Stimulated activated memory B cell treated with anti-CD40 and anti-IgM and Interleukin-4, amounts not matched to agents 10 μg/mL and 1 μg/mL and 100 μg/mL, for 72 hours (primary cell): Measurements from ENCODE around the gene GPX7.

ENCODE experiments used
- ATAC-seq: fragments of 150-1000 bp; cut with Tn5 transposase; 2 replicates; pipeline ENCODE4 v1.10.0; 2021
- H3K27ac Mint-ChIP-seq: one replicate; pipeline ENCODE4 v1.8.0; 2022; ENCODE audit warnings: mild to moderate bottlenecking, mixed read lengths
- H3K27me3 Mint-ChIP-seq: one replicate; pipeline ENCODE4 v1.8.0; 2022; ENCODE audit warnings: mixed read lengths
- H3K36me3 Mint-ChIP-seq: one replicate; pipeline ENCODE4 v1.8.0; 2022; ENCODE audit warnings: mixed read lengths
- H3K4me1 Mint-ChIP-seq: one replicate; pipeline ENCODE4 v1.8.0; 2022; ENCODE audit warnings: mixed read lengths
- H3K4me3 Mint-ChIP-seq: one replicate; pipeline ENCODE4 v1.8.0; 2022; ENCODE audit warnings: mild to moderate bottlenecking, moderate library complexity, mixed read lengths
- H3K9me3 Mint-ChIP-seq: one replicate; pipeline ENCODE4 v1.8.0; 2022; ENCODE audit warnings: mixed read lengths

Gene GPX7

DNA sequence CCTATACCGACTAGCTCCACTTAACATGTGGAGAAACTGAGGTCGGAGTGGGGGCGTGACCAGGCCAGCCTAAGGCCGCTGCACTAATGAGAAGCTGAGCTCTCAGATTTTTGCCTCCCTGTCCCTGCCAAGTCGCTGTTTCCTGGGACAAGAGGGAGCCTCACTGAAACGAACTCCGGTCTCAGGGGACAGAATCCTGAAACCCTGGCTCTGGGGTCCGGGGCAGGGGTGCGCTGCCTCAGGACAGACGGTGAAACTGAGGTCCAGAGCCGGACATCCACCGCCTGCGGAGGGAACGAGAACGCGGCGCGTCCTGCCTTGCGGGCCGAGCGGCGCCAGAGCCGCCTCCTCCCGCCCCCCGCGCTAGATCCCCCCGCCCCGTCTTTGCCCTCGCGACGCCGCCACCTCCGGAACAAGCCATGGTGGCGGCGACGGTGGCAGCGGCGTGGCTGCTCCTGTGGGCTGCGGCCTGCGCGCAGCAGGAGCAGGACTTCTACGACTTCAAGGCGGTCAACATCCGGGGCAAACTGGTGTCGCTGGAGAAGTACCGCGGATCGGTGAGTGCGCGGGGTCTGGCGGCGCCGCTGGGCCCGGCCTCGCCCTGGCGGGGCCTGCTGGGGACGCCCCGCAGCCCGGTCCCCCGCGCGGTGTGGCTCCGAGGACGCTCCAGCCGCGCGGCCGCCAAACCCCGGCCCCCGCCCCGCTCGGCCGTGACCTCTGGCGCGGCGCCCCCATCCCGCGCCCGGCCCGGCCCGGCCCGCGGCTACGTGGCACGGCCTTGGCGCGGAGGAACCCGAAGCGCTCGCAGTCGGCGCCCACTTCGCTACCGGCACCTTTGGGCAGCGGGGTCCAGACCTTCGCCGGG is at the start of gene GPX7:
Gene GPX7 (plus strand): TSS at position 381 of the 865 bp plus-strand sequence. CDS start 39 bp downstream, at position 420.
- peaks cover 63% of the 10 kb centered on the region for H3K4me1 Mint-ChIP-seq
- ATAC-seq, result peak; percentile 68
- H3K27me3 Mint-ChIP-seq, result no peaks in the 10 kb centered on the region
- H3K36me3 Mint-ChIP-seq, result peaks cover 14% of the 10 kb centered on the region
- H3K9me3 Mint-ChIP-seq, result no peaks in the 10 kb centered on the region
- H3K4me3 Mint-ChIP-seq, result peak within 1 kb of the TSS; percentile 83
- H3K27ac Mint-ChIP-seq, result peak within 1 kb of the TSS; percentile 90

DNA sequence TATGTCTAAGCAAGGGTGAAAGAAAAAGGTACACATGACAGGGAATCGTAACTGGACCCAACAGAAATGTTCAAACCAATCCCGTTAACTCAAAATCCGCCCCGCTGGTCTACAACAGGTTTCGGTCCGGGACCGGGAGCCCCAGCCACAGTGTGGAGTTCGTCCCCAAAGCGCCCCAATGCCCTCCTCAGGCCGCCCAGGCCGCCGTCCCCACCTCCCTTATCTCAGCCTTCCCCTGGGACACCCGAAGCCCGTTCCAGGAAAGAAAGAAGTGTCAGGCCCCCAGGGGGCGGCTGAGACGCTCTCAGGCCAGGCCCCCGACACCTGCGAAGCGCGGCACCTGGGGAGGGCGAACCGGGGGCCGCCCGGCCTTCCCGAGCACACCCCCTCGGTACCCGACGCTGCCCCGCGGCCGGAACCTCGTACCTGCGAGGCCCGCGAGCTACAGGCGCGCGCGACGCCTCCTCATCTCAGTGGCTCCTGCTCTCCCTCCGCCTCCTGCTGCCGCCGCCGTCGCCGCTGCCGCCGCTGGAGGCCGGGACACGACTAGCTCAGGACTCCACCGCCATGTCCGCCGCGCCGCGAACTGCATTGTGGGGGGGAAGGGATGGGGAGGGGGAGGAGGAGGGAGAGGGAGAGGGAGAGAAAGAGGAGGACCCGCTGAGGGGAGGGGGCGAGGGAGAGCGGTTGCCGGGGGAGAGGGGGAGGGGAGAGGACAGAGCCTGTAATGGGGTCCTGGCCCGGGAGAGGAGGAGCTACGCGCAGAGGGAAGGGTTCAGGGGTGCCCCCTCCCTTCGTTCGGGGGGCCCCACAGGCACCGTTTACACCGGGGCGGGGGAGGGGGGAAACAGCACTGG is 49.4 kb upstream of the GPX7 start, which contains the start of gene TUT4:
Gene TUT4 (minus strand): TSS at position 588 of the 857 bp plus-strand sequence. CDS start 26,812 bp downstream, outside the sequence.
- Mint-ChIP-seq H3K4me1 (peaks cover 35% of the 10 kb centered on the region), H3K27ac (no peak within 1 kb of the TSS), H3K9me3 (no peaks in the 10 kb centered on the region), H3K4me3 (no peak within 1 kb of the TSS), H3K36me3 (peaks cover 5% of the 10 kb centered on the region), H3K27me3 (no peaks in the 10 kb centered on the region)
- peak; percentile 81 for ATAC-seq

DNA sequence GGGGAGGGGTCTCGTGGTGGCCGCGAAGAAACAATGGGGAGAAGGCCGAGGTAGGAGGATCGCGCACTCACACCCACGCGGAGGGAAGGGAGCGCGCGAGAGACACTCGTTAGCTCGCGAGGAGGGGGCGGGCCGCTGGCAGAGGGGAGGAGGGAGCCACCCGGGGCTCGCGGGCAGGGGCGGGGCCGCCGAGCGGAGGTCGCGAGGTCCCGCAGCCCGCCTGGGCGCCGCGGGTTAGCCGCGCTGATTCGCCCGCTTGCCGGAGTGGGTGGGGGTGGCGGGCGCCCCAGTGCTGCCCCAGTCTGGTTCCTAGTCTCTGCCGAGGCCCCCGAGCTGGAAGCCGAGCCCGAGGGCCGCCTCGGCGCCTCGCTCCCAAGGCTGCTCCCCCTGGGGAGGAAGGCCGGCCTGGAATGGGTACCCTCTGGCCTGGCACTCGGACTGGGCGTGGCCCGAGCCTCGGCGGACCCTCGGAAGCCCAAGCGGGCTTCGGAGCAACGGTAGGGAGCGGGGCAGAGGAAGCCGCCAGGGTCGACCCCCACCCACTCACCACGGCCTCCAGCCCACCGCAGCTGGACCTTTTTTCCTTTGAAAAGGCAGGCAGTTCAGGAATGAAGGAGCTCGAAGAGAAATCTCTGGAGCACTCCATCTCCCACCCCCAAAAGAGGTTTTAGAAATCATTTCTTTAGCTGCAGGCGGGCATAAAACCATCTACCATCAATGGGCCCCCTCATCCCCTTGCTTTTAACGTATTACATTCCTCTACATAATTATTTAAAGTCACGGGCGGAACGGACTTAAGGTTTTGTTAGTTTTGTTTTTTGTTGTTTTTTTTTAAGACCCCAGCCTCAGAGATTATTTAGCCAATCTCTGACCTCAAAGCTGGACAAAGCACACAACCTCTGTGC is 48.6 kb upstream of the GPX7 start:
- H3K4me3 Mint-ChIP-seq, result no peak overlapping the region
- ATAC-seq, result peak; percentile 91
- H3K36me3 Mint-ChIP-seq, result peaks cover 5% of the 10 kb centered on the region
- no peaks in the 10 kb centered on the region for H3K9me3 Mint-ChIP-seq
- peaks cover 32% of the 10 kb centered on the region for H3K4me1 Mint-ChIP-seq
- no peaks in the 10 kb centered on the region for H3K27me3 Mint-ChIP-seq
- no peak overlapping the region for H3K27ac Mint-ChIP-seq

DNA sequence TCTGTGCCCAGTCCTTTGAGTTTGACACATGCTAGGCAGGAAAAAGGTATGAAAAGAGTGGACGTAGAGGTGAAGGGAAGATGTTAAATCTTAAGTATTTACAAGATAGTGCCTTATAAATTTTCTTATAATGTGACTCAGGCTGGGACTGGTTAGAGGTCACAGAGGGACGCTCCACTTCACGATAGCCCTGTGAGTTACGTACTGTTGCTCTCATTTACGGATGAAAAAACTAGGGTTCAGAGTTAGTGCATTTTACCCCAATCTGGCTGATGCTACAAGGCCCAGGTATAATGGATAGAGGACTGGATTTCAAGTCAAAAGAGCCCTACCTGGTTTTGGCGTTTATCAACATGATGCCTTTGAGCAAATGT is 47.9 kb upstream of the GPX7 start:
- no peaks in the 10 kb centered on the region for H3K27me3 Mint-ChIP-seq
- no peak overlapping the region for H3K27ac Mint-ChIP-seq
- no peaks in the 10 kb centered on the region for H3K9me3 Mint-ChIP-seq
- H3K36me3 Mint-ChIP-seq, result peaks cover 3% of the 10 kb centered on the region
- peak overlapping the region; percentile 37 for H3K4me3 Mint-ChIP-seq
- no peak for ATAC-seq
- peaks cover 26% of the 10 kb centered on the region for H3K4me1 Mint-ChIP-seq

DNA sequence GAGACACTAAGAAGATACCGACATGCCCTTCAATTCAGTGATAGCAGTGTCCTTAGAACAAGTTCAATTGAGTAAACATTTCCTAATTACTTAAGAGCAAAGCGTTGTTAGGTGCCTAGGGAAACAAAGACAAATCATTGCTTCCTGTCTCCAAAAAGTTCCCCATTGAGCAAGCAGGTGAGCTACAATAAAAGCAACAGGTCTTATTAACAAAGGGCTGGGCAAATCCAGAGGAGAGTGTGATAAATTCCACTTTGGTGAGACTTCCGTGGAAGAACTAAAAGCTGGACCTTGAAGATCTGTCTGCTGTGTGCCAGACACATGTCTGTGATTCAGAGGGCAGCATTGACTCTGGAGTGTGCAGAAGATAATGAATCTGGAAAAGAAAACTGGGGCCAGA is 47.4 kb upstream of the GPX7 start:
- no peak for ATAC-seq
- H3K27me3 Mint-ChIP-seq, result no peaks in the 10 kb centered on the region
- H3K4me3 Mint-ChIP-seq, result peak overlapping the region; percentile 37
- no peaks in the 10 kb centered on the region for H3K36me3 Mint-ChIP-seq
- H3K27ac Mint-ChIP-seq, result no peak overlapping the region
- peaks cover 22% of the 10 kb centered on the region for H3K4me1 Mint-ChIP-seq
- no peaks in the 10 kb centered on the region for H3K9me3 Mint-ChIP-seq

DNA sequence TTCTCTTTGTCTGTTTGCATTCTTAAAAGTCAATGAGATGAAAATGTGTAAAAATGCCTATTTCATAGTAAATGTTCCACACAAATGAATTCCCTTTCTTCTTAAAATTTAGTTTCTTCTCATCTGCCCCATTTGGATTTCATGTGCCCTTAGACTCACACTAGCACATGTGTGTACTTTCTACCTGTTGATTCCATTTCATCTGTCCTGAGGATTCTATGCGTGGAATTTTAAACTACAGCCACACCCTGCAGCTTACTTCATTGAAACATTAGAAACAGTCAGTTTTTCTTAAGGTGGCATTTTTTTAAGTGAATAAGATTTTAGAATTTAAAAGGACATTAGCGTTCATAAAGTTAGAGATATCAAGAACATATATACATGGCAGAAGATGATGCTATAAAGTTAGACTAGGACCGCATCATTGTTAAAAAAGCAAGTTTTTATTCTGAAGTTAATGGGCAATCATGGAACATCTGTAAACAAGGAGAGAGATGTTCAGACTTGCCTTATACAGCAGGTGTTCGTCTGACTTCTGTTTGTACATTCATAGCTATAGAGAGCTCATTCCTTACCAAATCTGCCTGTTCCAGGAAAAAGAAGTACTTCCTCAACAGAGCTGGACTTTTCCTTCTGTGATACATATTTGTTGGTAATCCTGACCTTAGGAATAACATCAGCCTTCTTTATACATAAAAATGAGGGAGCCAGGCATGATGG is 45.4 kb upstream of the GPX7 start:
- no peaks in the 10 kb centered on the region for H3K36me3 Mint-ChIP-seq
- no peaks in the 10 kb centered on the region for H3K27me3 Mint-ChIP-seq
- ATAC-seq, result no peak
- H3K4me1 Mint-ChIP-seq, result peaks cover 12% of the 10 kb centered on the region
- no peaks in the 10 kb centered on the region for H3K9me3 Mint-ChIP-seq
- peak overlapping the region; percentile 31 for H3K27ac Mint-ChIP-seq
- no peak overlapping the region for H3K4me3 Mint-ChIP-seq

DNA sequence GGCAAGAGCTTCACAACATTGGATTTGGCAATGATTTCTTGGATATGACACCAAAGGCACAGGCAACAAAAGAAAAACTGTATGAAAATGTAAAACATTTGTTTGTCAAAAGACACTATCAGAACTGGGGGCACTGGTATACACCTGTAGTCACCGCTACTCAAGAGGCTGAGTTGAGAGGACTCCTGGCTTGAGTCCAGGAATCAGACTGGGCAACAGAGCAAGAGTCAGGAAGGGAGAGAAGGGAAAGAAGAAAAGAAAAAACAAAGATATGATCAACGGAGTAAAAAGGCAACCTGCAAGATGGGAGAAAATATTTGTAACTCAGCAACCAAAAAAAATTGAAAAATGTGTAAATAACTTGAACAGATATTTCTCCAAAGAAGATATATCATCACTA is 43.2 kb upstream of the GPX7 start:
- no peak overlapping the region for H3K27ac Mint-ChIP-seq
- H3K4me1 Mint-ChIP-seq, result peaks cover 10% of the 10 kb centered on the region
- no peak overlapping the region for H3K4me3 Mint-ChIP-seq
- no peaks in the 10 kb centered on the region for H3K36me3 Mint-ChIP-seq
- no peak for ATAC-seq
- H3K27me3 Mint-ChIP-seq, result no peaks in the 10 kb centered on the region
- H3K9me3 Mint-ChIP-seq, result no peaks in the 10 kb centered on the region

DNA sequence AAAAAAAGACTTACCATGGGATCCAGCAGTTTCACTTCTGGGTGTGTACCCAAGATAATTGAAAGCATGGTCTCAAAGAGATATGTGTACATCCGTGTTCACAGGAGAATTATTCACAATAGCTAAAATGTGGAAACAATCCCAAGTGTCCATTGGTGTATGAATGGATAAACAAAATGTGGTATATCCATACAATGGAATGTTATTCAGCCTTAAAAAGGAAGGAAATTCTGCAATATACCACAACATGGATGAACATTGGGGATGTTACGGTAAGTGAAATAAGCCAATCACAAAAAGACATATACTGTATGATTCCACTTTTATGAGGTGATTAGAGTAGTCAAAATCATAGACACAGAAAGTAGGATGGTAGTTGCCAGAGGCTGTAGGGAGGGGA is 42.3 kb upstream of the GPX7 start:
- Mint-ChIP-seq H3K36me3 (no peaks in the 10 kb centered on the region), H3K27me3 (no peaks in the 10 kb centered on the region), H3K4me3 (no peak overlapping the region), H3K4me1 (peaks cover under 1% of the 10 kb centered on the region), H3K9me3 (no peaks in the 10 kb centered on the region), H3K27ac (no peak overlapping the region)
- no peak for ATAC-seq

DNA sequence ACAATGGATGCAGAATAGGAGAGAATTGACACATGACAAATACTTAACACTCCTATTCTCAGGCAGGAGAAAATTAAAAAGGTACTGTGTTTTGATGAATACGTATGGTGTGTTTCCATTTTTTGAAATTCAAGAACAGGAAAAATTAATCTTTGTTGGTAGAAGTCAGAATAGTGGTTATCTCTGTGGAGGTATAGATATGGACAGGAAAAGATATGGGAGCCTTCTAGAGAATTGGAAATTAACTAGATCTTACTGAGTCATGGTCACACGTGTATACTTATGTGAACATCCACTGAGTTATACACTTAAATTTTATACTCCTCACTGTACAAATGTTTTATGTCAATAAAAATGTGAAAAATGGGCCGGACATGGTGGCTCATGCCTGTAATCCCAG is 39.4 kb upstream of the GPX7 start:
- Mint-ChIP-seq H3K27ac (no peak overlapping the region), H3K4me1 (peaks cover under 1% of the 10 kb centered on the region), H3K9me3 (no peaks in the 10 kb centered on the region), H3K36me3 (no peaks in the 10 kb centered on the region), H3K4me3 (no peak overlapping the region), H3K27me3 (no peaks in the 10 kb centered on the region)
- ATAC-seq, result no peak

DNA sequence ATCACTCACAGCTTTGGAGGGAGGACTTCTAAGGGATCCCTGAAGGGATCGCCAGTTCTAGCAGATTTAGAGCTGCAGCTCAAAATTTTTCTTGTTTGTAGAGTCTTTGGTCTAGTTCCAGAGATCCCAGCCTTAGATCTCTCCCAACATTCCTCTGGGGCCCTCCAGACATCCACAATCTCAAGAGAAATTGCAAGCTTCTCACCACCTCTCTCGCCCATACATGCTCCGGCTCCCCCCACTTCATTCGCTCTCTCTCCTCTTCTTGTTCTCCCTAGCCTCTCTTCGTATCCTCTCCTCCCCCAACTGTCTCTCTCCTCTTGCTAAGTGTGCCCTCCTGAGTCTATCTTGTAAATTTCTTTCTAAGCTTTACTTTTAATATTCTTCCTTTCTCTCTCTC is 34.2 kb upstream of the GPX7 start:
- Mint-ChIP-seq H3K27me3 (no peaks in the 10 kb centered on the region), H3K36me3 (no peaks in the 10 kb centered on the region), H3K4me3 (no peak overlapping the region), H3K27ac (peak overlapping the region; percentile 56), H3K9me3 (no peaks in the 10 kb centered on the region), H3K4me1 (peaks cover 32% of the 10 kb centered on the region)
- ATAC-seq, result no peak

DNA sequence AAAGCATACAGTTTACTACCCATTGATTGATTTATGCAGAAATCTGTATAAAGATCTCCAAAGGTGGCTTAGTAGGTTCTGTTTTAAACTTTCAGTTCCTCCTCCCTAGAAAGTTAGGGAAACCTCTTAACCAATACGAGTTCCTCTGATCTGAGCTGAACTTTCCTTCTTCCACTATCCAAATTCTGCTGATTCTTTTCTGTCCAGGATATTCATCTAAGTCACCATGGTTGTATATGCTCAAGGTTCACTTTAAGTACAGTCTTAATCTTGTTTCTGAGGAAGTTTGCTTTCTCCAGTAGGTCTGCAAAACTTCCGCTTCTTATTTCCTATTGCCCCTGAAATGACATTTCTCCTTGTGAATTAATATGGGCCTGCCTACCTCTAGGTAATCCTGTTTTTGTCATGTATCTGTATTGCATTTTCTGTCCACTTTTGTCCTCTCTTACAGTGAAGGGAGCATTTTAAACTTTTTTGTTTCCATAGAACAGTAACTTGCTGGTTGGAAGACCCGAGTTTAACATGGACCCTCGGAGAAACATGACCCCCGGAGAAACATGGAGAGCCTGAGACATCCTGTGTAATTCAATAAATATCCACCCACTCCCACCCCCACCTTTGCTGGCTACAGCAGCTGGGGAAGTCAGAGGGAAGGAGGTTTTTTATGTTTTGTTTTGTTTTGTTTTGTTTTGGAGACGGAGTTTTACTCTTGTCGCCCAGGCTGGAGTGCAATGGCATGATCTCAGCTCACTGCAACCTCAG is 32.5 kb upstream of the GPX7 start:
- Mint-ChIP-seq H3K27me3 (no peaks in the 10 kb centered on the region), H3K36me3 (no peaks in the 10 kb centered on the region), H3K4me1 (peaks cover 35% of the 10 kb centered on the region), H3K4me3 (no peak overlapping the region), H3K9me3 (no peaks in the 10 kb centered on the region), H3K27ac (peak overlapping the region; percentile 56)
- peak; percentile 41 for ATAC-seq

DNA sequence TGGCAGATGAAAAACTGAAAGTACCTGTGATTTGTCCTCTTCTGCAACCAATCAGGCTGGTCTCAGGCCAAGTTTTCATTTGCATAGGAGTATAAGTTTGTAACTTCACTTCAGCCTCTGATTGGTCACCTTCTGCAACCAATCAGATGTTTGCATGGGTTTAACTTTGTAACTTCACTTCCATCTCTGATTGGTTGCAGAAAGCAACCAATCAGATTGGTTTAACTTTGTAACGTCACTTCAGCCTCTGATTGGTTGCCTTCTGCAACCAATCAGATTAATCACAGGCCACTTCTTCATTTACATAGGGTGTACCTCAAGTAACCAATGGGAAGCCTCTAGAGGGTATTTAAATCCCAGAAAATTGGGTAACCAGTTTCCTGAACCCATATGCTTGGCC is 30.4 kb upstream of the GPX7 start:
- no peaks in the 10 kb centered on the region for H3K36me3 Mint-ChIP-seq
- H3K27me3 Mint-ChIP-seq, result no peaks in the 10 kb centered on the region
- H3K9me3 Mint-ChIP-seq, result no peaks in the 10 kb centered on the region
- H3K27ac Mint-ChIP-seq, result no peak overlapping the region
- ATAC-seq, result no peak
- peaks cover 35% of the 10 kb centered on the region for H3K4me1 Mint-ChIP-seq
- H3K4me3 Mint-ChIP-seq, result no peak overlapping the region

DNA sequence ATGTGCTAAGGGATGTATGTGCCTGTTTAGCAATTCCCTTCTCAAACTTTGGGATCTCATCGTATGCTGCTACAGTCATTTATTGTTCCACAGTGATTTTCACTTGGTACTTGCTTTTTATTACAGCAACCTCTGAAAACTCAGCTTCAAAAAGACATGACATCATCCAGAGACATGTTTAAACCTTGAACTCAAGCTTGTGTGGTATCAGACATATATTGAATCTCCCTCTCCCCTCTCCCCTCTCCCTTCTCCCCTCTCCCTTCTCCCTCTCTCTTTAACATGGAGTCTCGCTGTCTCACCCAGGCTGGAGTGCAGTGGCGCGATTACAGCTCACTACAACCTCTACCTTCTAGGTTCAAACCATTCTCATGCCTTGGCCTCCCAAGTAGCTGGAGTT is 29.8 kb upstream of the GPX7 start:
- Mint-ChIP-seq H3K9me3 (no peaks in the 10 kb centered on the region), H3K4me1 (peaks cover 35% of the 10 kb centered on the region), H3K4me3 (no peak overlapping the region), H3K36me3 (no peaks in the 10 kb centered on the region), H3K27me3 (no peaks in the 10 kb centered on the region), H3K27ac (peak overlapping the region; percentile 18)
- no peak for ATAC-seq

DNA sequence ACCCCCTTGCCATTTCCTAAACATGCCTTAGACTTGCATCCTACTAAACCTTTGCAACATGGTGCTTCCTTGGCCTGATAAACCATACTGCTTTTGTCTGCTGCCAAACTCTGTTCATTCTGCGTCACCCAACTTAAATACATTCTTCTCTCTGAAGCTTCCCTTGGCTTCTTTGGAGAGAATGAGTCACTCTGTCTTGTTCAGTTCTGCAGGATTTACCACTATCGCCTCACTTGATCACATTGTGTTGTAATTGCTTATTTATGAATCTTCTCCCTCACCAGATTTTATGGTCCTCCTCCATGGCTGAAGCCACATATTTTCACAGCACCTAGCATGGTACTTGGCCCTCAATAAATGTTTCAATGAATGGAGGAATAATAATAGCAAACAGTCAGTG is 27.6 kb upstream of the GPX7 start:
- H3K27ac Mint-ChIP-seq, result no peak overlapping the region
- H3K27me3 Mint-ChIP-seq, result no peaks in the 10 kb centered on the region
- no peak for ATAC-seq
- H3K4me3 Mint-ChIP-seq, result no peak overlapping the region
- H3K36me3 Mint-ChIP-seq, result no peaks in the 10 kb centered on the region
- peaks cover 5% of the 10 kb centered on the region for H3K9me3 Mint-ChIP-seq
- H3K4me1 Mint-ChIP-seq, result peaks cover 29% of the 10 kb centered on the region
